Activated naive CD8-positive, alpha-beta T cell (primary cell): ENCODE measurements around the gene STRN4.
A peak's percentile ranks its signal among the peaks of the same experiment; 100 is the strongest.

Experiments
- H3K27ac Mint-ChIP-seq: one replicate; pipeline ENCODE4 v1.8.0; 2021; ENCODE audit warnings: mixed read lengths
- H3K27me3 Mint-ChIP-seq: one replicate; pipeline ENCODE4 v1.8.0; 2021; ENCODE audit warnings: mixed read lengths
- H3K36me3 Mint-ChIP-seq: one replicate; pipeline ENCODE4 v1.8.0; 2021; ENCODE audit warnings: mixed read lengths
- H3K4me1 Mint-ChIP-seq: one replicate; pipeline ENCODE4 v1.8.0; 2021; ENCODE audit warnings: low read depth, mixed read lengths
- H3K4me3 Mint-ChIP-seq: one replicate; pipeline ENCODE4 v1.8.0; 2021; ENCODE audit warnings: mild to moderate bottlenecking, mixed read lengths
- H3K9me3 Mint-ChIP-seq: one replicate; pipeline ENCODE4 v1.8.0; 2021; ENCODE audit warnings: low read depth, mixed read lengths

The STRN4 gene

DNA sequence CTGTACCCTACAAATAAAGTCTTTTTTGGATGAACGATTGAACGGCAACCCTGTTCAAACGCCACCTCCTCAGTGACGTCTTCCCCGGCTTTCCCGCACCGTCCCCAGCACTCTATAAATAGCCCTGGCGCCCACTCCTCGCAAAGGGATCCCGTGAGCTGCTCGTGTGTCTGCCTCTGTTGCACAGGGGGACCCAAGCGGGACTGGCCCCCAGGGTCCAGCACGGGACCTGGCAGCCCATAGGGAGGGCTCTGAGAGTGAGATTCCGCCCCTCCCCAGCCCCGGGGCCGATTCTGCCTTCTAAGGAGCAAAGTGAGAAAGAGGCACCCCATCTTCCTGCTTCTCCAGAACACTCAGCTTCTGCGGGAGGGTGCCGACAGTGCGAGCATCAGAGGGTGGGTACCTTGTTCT is 8.5 kb downstream of the STRN4 start:
- peaks cover 20% of the 10 kb centered on the region for H3K4me1 Mint-ChIP-seq

DNA sequence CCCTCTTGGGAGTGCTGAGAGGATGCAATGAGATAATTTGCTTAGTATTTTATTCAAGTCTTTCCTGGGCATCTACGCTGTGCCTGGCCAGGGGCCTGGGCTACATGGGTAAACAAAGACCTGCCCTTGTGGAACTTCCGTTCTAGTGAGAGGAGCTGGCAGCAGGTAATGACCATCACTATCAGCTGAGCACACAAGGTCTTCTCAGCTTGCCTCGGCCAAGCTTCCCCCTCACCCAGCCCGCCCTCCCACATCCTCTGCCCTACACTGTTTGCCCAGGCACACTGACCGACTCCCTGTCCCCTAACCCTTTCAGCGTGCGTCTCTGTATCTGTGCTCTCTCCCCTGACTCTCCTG is 9.0 kb downstream of the STRN4 start:
- Mint-ChIP-seq H3K27me3 (no peaks in the 10 kb centered on the region), H3K4me3 (no peak overlapping the region), H3K36me3 (no peaks in the 10 kb centered on the region), H3K27ac (no peak overlapping the region), H3K9me3 (no peaks in the 10 kb centered on the region), H3K4me1 (peaks cover 18% of the 10 kb centered on the region)

More for the DNA sequence above, 8.5 kb downstream of the STRN4 start:
- no peaks in the 10 kb centered on the region for H3K36me3 Mint-ChIP-seq
- H3K27ac Mint-ChIP-seq = no peak overlapping the region
- H3K4me3 Mint-ChIP-seq = no peak overlapping the region
- H3K9me3 Mint-ChIP-seq = no peaks in the 10 kb centered on the region
- H3K27me3 Mint-ChIP-seq = no peaks in the 10 kb centered on the region

DNA sequence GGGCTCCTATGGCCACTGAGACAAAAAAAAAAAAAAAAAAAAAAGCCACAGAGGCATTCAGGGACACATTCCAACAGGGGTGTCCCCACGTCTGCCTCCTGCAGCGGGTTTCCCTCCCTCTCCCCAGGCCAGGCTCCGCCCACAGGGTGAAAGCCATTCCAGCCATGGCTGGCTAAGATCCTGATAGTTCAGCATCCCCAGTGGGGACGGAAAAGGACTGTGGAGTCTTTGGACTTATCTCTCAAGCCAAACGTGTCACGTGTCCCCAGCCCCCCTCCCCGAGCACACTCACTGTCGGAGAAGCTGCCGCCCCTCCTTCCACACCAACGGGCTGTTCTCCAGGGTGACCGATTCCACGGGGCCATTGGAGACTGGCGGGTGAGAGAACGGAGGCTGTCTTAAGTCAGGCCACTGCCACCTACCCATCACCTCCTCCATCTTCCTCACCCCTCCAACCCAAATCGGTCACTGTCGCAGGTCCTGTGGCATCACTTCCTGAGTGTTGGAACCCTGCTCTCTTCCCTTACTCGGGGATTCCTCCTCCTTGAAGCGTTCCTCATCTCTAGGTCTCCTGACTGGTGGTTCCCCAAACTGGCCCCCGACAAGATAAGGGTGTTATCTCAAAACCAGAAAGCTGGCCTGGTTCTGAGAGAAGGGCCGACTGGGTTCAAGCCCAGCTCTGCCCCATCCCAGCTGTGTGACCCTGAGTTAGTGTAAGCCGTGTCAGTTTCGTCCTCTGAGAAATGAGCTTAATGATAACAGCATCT is 9.5 kb downstream of the STRN4 start:
- Mint-ChIP-seq H3K9me3 (no peaks in the 10 kb centered on the region), H3K27me3 (no peaks in the 10 kb centered on the region), H3K4me1 (peaks cover 15% of the 10 kb centered on the region), H3K4me3 (no peak overlapping the region), H3K27ac (no peak overlapping the region), H3K36me3 (no peaks in the 10 kb centered on the region)

DNA sequence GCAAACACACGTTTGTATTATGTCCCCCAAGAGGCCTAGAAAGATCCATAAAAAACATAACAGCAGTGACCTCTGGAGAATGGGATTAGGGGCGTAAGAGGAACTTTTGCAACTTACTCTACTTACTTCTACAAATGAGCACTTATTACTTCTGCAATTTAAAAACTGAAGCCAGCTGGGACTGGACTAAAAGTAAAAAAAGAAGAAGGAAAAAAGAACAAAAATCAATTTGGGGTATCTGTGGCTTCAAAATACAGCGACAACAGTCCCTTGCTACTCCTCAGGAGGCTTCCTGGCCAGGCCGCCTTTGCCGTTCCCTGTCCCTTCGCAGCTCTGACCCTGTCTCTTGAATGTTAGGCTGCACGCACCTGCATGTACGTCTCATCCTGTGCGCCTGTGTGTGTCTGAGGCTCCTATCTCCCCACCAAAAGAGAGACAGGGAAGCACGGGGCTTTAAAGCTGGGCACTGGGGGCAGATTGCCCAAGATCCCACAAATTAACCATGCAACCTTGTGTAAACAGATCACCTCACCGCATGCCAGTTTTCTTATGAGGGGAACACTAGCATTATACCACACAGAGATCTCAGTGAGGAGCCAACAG is 12.5 kb downstream of the STRN4 start:
- Mint-ChIP-seq H3K9me3 (no peaks in the 10 kb centered on the region), H3K27ac (no peak overlapping the region), H3K36me3 (no peaks in the 10 kb centered on the region), H3K4me1 (peaks cover 5% of the 10 kb centered on the region), H3K4me3 (no peak overlapping the region), H3K27me3 (no peaks in the 10 kb centered on the region)

DNA sequence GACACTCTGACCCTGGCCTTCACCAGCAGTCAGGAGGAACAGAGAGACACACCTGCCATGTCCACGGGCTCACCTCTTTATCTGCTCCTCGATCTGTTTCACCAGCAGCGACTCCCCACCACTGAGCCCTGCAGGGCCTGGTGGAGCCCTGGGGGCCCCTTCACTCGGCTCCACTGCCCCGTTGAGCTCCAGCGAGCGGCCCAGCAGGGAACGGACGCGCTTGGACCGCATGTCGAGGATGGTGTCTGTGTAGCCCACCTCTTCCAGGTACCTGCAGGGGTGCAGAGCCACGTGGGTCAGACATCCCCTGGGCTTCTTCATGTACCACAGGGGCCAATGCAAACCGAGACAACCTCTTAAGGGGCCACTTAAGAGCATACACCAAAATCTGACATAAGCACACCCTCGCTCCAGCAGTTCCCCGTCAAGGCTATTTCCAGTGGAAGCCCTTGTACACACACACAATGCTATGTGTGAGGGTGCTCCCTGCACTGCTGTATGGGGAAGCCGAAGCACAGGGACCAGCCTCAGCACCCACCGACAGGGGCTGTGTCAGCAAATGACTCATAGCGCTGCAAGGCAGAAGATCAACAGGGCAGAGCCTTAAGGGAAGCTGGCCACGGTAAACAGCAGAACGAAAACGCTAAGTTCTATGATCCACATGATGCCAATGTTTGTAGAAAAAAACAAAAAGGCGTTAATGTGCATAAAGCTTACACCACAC is 13.1 kb downstream of the STRN4 start:
- Mint-ChIP-seq H3K36me3 (no peaks in the 10 kb centered on the region), H3K4me1 (peaks cover 10% of the 10 kb centered on the region), H3K9me3 (no peaks in the 10 kb centered on the region), H3K27ac (no peak overlapping the region), H3K27me3 (no peaks in the 10 kb centered on the region), H3K4me3 (no peak overlapping the region)

DNA sequence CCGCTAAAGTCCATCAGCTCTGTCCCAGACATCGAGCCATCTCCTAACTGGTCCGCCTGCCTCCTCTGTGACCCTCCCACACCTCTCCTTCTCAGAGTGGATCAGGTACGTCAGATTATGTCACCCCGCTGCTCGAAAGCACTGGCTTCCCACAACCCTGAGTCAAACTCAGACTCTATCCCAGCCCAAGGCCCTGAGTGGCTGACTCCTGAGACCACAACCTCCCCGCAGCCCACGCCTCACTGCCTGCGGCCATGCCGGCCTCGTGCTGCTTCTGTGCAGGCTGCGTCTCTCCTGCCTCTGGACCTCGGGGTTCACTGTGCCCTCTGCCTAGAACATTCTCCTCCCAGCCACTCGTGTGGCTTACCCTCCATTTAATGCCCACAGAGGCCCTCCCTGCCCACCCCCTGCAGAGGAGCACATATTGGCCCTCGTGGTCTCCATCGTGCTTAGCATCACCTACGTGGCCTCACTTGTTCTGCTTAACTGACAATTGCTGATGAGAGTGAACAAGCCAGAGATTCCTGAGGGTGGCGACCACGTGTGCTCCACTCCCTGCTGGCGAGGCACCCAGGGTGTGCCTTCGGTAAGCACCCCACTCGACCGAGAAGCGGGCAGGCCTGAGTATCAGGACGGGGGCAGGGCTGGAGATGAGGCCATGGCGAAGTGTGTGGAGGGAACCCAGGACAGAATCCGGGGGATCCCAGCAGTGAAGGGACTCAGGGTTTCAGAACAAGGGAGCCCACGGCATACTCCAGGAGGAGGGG is 13.9 kb downstream of the STRN4 start:
- H3K27ac Mint-ChIP-seq = no peak overlapping the region
- H3K4me1 Mint-ChIP-seq = peaks cover 10% of the 10 kb centered on the region
- no peaks in the 10 kb centered on the region for H3K36me3 Mint-ChIP-seq
- no peak overlapping the region for H3K4me3 Mint-ChIP-seq
- no peaks in the 10 kb centered on the region for H3K27me3 Mint-ChIP-seq
- H3K9me3 Mint-ChIP-seq = no peaks in the 10 kb centered on the region

DNA sequence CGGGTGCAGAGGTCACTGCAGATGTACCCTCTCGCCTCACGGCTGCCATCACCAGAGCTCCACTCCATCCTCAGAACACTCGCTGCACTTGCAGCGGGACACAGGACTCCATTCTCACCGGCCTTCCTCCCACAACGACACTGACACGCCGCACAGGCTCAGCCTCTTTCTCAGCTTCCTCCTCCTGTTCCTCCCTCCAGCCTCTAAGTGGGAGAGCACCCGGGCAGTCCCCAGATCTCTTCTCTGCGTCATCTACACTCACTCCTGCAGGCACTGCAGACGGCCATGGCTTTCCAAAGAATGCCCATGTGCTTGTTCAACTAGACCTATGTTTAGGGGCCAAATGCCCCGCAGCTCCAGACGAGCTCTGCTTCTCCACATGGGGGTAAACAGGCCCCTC is 14.7 kb downstream of the STRN4 start:
- no peak overlapping the region for H3K4me3 Mint-ChIP-seq
- peaks cover 10% of the 10 kb centered on the region for H3K4me1 Mint-ChIP-seq
- no peaks in the 10 kb centered on the region for H3K36me3 Mint-ChIP-seq
- no peak overlapping the region for H3K27ac Mint-ChIP-seq
- no peaks in the 10 kb centered on the region for H3K27me3 Mint-ChIP-seq
- H3K9me3 Mint-ChIP-seq = no peaks in the 10 kb centered on the region

DNA sequence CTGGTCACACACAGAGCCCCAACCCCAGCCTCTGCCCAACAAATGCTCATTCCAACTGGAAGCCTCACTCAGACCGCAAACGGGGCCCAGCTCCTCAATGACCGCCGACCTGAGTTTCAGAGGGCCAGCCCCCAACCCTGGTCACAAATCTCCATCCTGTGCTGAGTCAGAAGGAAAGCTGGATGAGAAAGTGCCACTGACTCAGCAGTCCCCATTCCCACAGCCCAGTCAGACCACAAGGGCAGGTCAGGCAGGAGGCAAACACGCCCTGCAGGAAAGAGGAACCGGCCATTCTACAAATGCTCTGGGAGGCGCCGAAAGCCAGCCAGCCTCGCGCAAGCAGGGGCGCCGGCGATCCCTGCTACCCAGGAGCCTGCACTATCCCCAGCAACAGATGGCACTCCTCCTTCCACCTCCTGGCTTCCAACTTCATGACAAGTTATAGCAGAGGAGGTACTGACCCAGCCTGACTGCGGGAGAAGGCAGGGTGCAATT is 15.2 kb downstream of the STRN4 start:
- no peaks in the 10 kb centered on the region for H3K27me3 Mint-ChIP-seq

DNA sequence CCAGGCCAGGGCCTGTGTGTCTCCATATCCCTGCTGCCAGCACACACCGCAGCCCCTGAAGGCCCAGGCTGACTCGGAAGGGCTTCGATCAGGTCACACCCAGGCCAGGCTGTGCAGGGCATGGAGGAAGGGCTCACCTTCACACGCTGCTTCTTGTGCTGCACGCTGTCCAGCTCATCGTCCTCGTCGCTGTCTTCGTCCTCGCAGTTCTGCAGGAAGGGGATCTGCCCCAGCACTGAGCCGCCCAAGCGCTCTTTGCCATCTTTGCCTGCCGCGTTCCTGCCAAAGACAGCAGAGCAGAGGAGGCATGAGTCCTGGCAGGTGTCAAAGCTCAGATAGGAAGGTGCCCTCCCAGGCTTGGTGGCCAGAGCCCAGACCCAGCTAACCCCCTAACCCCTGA is 15.7 kb downstream of the STRN4 start:
- Mint-ChIP-seq H3K36me3 (no peaks in the 10 kb centered on the region), H3K4me3 (no peak overlapping the region), H3K9me3 (no peaks in the 10 kb centered on the region), H3K4me1 (peaks cover 10% of the 10 kb centered on the region), H3K27me3 (no peaks in the 10 kb centered on the region), H3K27ac (no peak overlapping the region)

More for the DNA sequence above, 15.2 kb downstream of the STRN4 start:
- H3K4me3 Mint-ChIP-seq = no peak overlapping the region
- no peaks in the 10 kb centered on the region for H3K36me3 Mint-ChIP-seq
- peaks cover 10% of the 10 kb centered on the region for H3K4me1 Mint-ChIP-seq
- peak overlapping the region; percentile 34 for H3K27ac Mint-ChIP-seq
- H3K9me3 Mint-ChIP-seq = no peaks in the 10 kb centered on the region

DNA sequence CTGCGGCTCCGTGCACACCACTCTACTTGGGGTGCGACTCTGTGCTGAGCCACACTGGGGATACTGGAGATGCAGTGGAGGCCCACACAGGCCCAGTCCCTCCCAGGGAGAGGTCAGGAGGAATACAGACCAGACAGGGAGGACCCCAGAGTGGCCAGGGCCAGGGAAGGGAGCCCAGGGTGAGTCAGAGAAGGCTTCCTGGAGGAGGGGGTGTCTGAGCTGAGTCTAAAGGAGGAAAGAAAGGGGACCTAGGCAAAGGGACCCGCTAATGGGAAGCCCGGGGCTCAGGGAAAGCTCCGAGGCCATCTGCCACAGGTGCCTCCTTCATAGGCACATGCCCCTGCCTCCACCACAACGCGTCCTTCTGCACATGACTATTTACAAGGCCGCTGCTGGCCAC is 16.1 kb downstream of the STRN4 start:
- Mint-ChIP-seq H3K9me3 (no peaks in the 10 kb centered on the region), H3K4me3 (no peak overlapping the region), H3K36me3 (no peaks in the 10 kb centered on the region), H3K27me3 (no peaks in the 10 kb centered on the region), H3K27ac (no peak overlapping the region), H3K4me1 (peaks cover 10% of the 10 kb centered on the region)

DNA sequence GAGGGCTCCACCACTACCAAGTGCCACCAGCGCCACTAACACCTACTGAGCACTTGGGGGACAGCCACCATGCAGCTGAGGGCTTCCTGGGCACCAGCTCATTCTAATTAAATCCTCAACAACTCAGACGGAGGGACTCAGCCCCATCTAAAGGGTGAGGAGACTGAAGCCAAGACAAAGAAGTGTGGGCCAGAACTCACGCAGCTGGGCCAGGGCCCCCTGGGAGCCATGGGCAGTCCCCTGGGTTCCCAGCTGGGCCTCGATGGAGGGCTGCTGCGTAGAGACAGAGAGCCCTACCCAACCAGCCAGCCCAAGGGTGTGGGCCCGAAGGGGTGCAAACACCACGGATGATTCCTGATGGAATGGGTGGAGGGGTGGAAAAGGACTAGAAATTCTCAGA is 16.6 kb downstream of the STRN4 start:
- H3K4me3 Mint-ChIP-seq = no peak overlapping the region
- no peaks in the 10 kb centered on the region for H3K27me3 Mint-ChIP-seq
- H3K36me3 Mint-ChIP-seq = no peaks in the 10 kb centered on the region
- H3K27ac Mint-ChIP-seq = no peak overlapping the region
- H3K4me1 Mint-ChIP-seq = peaks cover 10% of the 10 kb centered on the region
- no peaks in the 10 kb centered on the region for H3K9me3 Mint-ChIP-seq

DNA sequence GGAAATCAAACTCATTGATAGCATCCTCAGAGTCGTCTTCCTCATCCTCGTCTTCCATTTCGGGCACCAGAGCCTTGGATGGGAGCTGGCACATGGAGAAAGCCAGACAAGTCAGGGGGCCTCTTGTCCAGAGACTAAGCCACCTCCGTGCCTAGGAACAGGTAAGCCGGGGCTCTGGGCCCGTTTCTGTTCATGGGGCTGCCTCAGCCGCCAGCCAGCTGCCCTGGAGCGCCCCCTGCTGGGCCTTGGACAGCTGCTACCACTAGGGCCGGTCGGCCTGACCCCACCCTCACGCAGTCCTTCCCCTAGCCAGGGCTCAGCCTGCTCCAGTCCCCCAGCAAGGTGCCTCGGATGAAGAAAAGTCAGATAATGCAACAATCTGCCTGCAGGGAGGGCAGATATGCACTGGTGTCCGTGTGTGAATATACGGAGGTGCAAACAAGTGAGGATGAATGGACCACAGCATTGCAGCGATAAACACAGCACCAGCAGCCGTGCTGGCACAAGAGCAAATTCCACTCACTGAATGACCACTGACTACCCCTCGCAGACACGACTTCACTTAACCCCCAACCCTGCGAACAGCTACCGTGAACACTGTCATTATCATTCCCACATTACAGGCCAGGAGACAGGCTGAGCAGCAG is 17.4 kb downstream of the STRN4 start:
- no peaks in the 10 kb centered on the region for H3K27me3 Mint-ChIP-seq
- peak overlapping the region; percentile 41 for H3K27ac Mint-ChIP-seq
- H3K4me3 Mint-ChIP-seq = no peak overlapping the region
- H3K4me1 Mint-ChIP-seq = peaks cover 10% of the 10 kb centered on the region
- no peaks in the 10 kb centered on the region for H3K36me3 Mint-ChIP-seq
- no peaks in the 10 kb centered on the region for H3K9me3 Mint-ChIP-seq

DNA sequence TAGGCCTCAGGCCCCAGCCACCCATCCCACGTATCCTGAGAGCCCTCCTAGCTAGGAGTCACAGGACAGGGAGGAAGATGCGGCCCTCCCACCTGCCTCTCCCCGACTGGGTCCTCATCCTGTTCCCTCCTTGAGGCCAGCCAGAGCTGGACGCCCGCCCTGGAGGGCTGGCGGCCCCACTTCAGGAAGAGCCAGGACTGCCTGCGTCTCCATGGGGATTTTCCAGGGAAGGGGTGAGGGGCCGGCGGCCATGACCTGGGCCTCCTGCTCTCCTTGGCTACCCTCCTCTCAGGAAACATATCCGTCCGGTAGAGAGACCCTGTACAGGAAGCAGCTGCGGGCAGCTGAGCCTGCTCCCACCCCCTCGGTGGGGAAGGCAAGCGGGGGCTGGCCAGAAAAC is 18.0 kb downstream of the STRN4 start:
- no peaks in the 10 kb centered on the region for H3K27me3 Mint-ChIP-seq
- H3K4me3 Mint-ChIP-seq = no peak overlapping the region
- no peaks in the 10 kb centered on the region for H3K9me3 Mint-ChIP-seq
- H3K4me1 Mint-ChIP-seq = peaks cover 12% of the 10 kb centered on the region
- no peak overlapping the region for H3K27ac Mint-ChIP-seq
- H3K36me3 Mint-ChIP-seq = no peaks in the 10 kb centered on the region

DNA sequence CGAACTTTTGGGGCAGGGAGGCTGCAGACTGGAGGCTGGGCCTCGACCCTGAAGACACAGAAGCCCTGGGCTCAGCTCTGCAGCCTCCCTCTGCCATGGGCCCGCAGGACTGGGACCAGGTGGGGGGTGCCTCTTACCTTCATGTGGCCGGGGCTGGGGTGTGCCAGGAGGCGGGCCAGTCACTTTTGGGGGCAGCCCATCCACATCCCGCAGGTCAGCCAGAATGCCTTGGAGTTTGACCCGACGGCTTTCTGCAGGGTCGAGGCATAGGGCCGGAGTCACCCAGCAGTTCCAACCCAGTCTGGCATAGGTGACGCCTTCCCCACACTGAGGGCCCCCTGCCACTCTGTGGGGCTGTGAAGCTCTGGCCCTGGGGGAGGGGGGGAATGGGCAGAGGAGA is 18.5 kb downstream of the STRN4 start:
- H3K4me1 Mint-ChIP-seq = peaks cover 12% of the 10 kb centered on the region
- H3K9me3 Mint-ChIP-seq = no peaks in the 10 kb centered on the region
- H3K27me3 Mint-ChIP-seq = no peaks in the 10 kb centered on the region
- no peaks in the 10 kb centered on the region for H3K36me3 Mint-ChIP-seq
- no peak overlapping the region for H3K27ac Mint-ChIP-seq
- H3K4me3 Mint-ChIP-seq = no peak overlapping the region
